Stimulated activated naive B cell treated with anti-CD40 and anti-IgM and Interleukin-4, amounts not matched to agents 10 μg/mL and 1 μg/mL and 100 μg/mL, for 72 hours (primary cell): Measurements from ENCODE around the gene GNL3.
"Not testable (repeated sequence)": the region's sequence is repeated elsewhere in the genome, so short reads cannot be mapped to it uniquely, and the experiment has no call there.

Source experiments
- ATAC-seq, 2 donors: fragments of 150-1000 bp; cut with Tn5 transposase; replicated peaks; 2 replicates each; pipeline ENCODE4 v1.10.0; 2021; ENCODE audit warnings: moderate library complexity in 1 of 2
- DNase-seq: peaks from one replicate; pipeline ENCODE4 v3.0.0; 2021
- H3K27ac Mint-ChIP-seq: one replicate; pipeline ENCODE4 v1.8.0; 2022; ENCODE audit warnings: mild to moderate bottlenecking, mixed read lengths
- H3K27me3 Mint-ChIP-seq, 2 donors: one replicate each; pipeline ENCODE4 v1.8.0; 2022; ENCODE audit warnings: mixed read lengths in 2 of 2
- H3K36me3 Mint-ChIP-seq, 2 donors: one replicate each; pipeline ENCODE4 v1.8.0; 2022; ENCODE audit warnings: mixed read lengths in 2 of 2, mild to moderate bottlenecking in 1 of 2
- H3K4me1 Mint-ChIP-seq, 2 donors: one replicate each; pipeline ENCODE4 v1.8.0; 2022; ENCODE audit warnings: mixed read lengths in 2 of 2, mild to moderate bottlenecking in 1 of 2
- H3K4me3 Mint-ChIP-seq, 2 donors: one replicate each; pipeline ENCODE4 v1.8.0; 2022; ENCODE audit warnings: mild to moderate bottlenecking in 2 of 2, mixed read lengths in 2 of 2, moderate library complexity in 1 of 2
- H3K9me3 Mint-ChIP-seq, 2 donors: one replicate each; pipeline ENCODE4 v1.8.0; 2022; ENCODE audit warnings: mixed read lengths in 2 of 2, mild to moderate bottlenecking in 1 of 2

The GNL3 gene

DNA sequence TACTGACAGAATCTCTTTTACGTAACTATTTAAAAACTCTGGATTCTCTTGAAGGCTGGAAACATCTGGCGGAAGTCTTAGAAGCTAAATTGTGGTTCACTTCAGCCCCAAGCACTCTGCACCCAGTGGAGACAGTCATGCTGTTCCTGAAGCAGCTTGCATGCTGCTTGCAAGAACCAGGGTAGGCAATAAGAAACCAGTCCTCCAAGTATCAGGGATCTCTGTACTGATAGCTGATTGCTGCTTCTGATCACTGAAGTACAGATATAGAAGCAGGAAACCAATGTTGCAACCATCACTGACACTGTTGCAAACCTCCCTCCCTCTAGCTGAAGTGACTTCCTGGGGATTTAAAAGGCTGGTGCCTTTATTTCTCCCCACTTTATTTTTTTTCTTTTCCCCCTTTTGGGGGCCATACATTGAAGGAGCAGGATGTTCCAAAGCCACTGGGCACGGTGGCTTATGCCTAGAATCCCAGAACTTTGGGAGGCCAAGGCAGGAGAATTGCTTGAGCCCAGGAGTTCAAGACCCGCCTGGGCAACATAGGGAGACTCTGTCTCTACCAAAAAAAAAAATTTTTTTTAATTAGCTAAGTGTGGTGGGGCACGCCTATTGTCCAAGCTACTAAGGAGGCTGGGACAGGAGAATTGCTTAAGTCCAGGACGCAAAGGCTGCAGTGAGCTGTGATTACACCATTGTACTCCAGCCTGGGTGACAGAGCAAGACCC, 35.3 kb downstream of the GNL3 start:
- ATAC-seq (peak; percentile 48 to 75), DNase-seq (no peak)
- peaks cover 31 to 46% of the 10 kb centered on the region in 2 donors for H3K36me3 Mint-ChIP-seq
- H3K27ac Mint-ChIP-seq = peak overlapping the region; percentile 3
- H3K9me3 Mint-ChIP-seq = peaks cover 2 to 4% of the 10 kb centered on the region in 2 donors
- peaks cover 12 to 26% of the 10 kb centered on the region in 2 donors for H3K4me1 Mint-ChIP-seq
- no peaks in the 10 kb centered on the region for H3K27me3 Mint-ChIP-seq
- no peak overlapping the region for H3K4me3 Mint-ChIP-seq

GRCh38 chr3:52721730-52722008, 35.8 kb downstream of the GNL3 start:
- Mint-ChIP-seq H3K36me3 (peaks cover 30 to 42% of the 10 kb centered on the region in 2 donors), H3K4me1 (peaks cover 12 to 26% of the 10 kb centered on the region in 2 donors), H3K27me3 (no peaks in the 10 kb centered on the region), H3K4me3 (no peak overlapping the region), H3K9me3 (peaks cover 2 to 4% of the 10 kb centered on the region in 2 donors), H3K27ac (peak overlapping the region; percentile 2)
- peak; percentile 46 to 83 for ATAC-seq
- no peak for DNase-seq

DNA sequence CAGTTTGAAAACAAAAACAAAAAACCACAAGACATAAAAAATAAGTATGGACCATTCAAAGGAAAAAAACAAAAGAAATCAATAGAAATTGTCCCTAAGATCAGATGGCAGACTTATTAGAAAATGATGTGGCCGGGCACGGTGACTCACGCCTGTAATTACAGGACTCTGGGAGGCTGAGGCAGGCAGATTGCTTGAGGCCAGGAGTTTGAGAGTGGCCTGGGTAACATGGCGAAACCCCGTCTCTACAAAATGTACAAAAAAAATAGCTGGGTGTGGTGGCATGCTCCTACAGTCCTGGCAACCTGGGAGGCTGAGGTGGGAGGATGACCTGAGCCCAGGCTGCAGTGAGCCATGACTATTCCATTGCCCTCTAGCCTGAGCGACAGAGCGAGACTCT, 36.7 kb downstream of the GNL3 start:
- no peak overlapping the region for H3K27ac Mint-ChIP-seq
- no peaks in the 10 kb centered on the region for H3K27me3 Mint-ChIP-seq
- no peak for ATAC-seq
- peaks cover 2 to 4% of the 10 kb centered on the region in 2 donors for H3K9me3 Mint-ChIP-seq
- no peak overlapping the region for H3K4me3 Mint-ChIP-seq
- H3K4me1 Mint-ChIP-seq = peaks cover 12 to 26% of the 10 kb centered on the region in 2 donors
- DNase-seq = no peak
- H3K36me3 Mint-ChIP-seq = peaks cover 34 to 42% of the 10 kb centered on the region in 2 donors

DNA sequence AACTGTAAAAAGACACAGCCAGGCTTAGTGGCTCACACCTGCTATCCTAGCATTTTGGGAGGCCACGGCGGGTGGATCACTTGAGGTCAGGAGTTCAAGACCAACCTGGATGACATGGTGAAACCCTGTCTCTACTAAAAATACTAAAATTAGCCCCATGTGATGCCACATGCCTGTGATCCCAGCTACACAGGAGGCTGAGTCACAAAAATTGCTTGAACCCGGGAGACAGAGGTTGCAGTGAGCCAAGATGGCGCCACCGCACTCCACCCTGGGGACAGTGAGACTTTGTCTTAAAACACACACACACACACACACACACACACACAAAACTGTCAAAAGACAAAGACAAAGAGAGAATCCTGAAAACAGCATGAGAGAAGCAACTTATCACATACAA, 38.1 kb downstream of the GNL3 start:
- H3K27me3 Mint-ChIP-seq = no peaks in the 10 kb centered on the region
- no peak for DNase-seq
- peaks cover 12 to 26% of the 10 kb centered on the region in 2 donors for H3K4me1 Mint-ChIP-seq
- peaks cover 4% of the 10 kb centered on the region in 2 donors for H3K9me3 Mint-ChIP-seq
- no peak overlapping the region for H3K27ac Mint-ChIP-seq
- H3K36me3 Mint-ChIP-seq = peaks cover 36 to 48% of the 10 kb centered on the region in 2 donors
- H3K4me3 Mint-ChIP-seq = no peak overlapping the region
- ATAC-seq = no peak

GRCh38 chr3:52724511-52724910, 38.7 kb downstream of the GNL3 start:
- Mint-ChIP-seq H3K36me3 (peaks cover 37 to 48% of the 10 kb centered on the region in 2 donors), H3K4me3 (no peak overlapping the region), H3K27me3 (no peaks in the 10 kb centered on the region), H3K4me1 (peaks cover 12 to 26% of the 10 kb centered on the region in 2 donors), H3K9me3 (peaks cover 4 to 7% of the 10 kb centered on the region in 2 donors), H3K27ac (no peak overlapping the region)
- DNase-seq (no peak), ATAC-seq (no peak)

DNA sequence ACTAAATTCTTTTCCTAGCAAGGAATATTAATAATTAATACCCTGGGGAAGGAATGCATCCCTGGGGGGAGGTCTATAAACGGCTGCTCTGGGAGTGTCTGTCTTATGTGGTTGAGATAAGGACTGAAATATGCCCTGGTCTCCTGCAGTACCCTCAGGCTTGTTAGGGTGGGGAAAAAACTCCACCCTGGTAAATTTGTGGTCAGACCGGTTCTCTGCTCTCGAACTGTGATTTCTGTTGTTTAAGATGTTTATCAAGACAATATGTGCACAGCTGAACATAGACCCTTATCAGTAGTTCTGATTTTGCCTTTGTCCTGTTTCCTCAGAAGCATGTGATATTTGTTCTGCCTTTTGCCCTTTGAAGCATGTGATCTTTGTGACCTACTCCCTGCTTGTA, 42.9 kb downstream of the GNL3 start:
- ATAC-seq, H3K27me3 Mint-ChIP-seq, H3K27ac Mint-ChIP-seq, H3K4me3 Mint-ChIP-seq, DNase-seq: not testable (repeated sequence)
- Mint-ChIP-seq H3K4me1 (peaks cover 8 to 11% of the 10 kb centered on the region in 2 donors), H3K9me3 (peaks cover 13 to 17% of the 10 kb centered on the region in 2 donors), H3K36me3 (peaks cover 60 to 71% of the 10 kb centered on the region in 2 donors)

GRCh38 chr3:52730681-52731080, 44.8 kb downstream of the GNL3 start:
- H3K9me3 Mint-ChIP-seq = peaks cover 13 to 17% of the 10 kb centered on the region in 2 donors
- H3K36me3 Mint-ChIP-seq = peaks cover 66 to 81% of the 10 kb centered on the region in 2 donors
- H3K4me3 Mint-ChIP-seq = no peak overlapping the region
- no peak overlapping the region for H3K27ac Mint-ChIP-seq
- peaks cover 8 to 11% of the 10 kb centered on the region in 2 donors for H3K4me1 Mint-ChIP-seq
- no peaks in the 10 kb centered on the region for H3K27me3 Mint-ChIP-seq
- DNase-seq (no peak), ATAC-seq (no peak)

GRCh38 chr3:52731590-52731989, 45.8 kb downstream of the GNL3 start:
- Mint-ChIP-seq H3K9me3 (peaks cover 13 to 17% of the 10 kb centered on the region in 2 donors), H3K36me3 (peaks cover 62 to 81% of the 10 kb centered on the region in 2 donors), H3K27ac (no peak overlapping the region), H3K4me3 (no peak overlapping the region), H3K27me3 (no peaks in the 10 kb centered on the region), H3K4me1 (peaks cover 8 to 11% of the 10 kb centered on the region in 2 donors)
- DNase-seq (no peak), ATAC-seq (no peak)

- H3K27me3 Mint-ChIP-seq = no peaks in the 10 kb centered on the region
- H3K9me3 Mint-ChIP-seq = peaks cover 13 to 16% of the 10 kb centered on the region in 2 donors
- H3K4me3 Mint-ChIP-seq = no peak overlapping the region
- DNase-seq (no peak), ATAC-seq (no peak)
- peaks cover 9 to 11% of the 10 kb centered on the region in 2 donors for H3K4me1 Mint-ChIP-seq
- H3K27ac Mint-ChIP-seq = no peak overlapping the region
- H3K36me3 Mint-ChIP-seq = peaks cover 61 to 77% of the 10 kb centered on the region in 2 donors
Measured at GRCh38 chr3:52733256-52733891, 47.5 kb downstream of the GNL3 start.

GRCh38 chr3:52739730-52740129, 53.9 kb downstream of the GNL3 start:
- Mint-ChIP-seq H3K36me3 (peaks cover 36 to 51% of the 10 kb centered on the region in 2 donors), H3K9me3 (no peaks in the 10 kb centered on the region), H3K4me1 (peaks cover 0 to 1% of the 10 kb centered on the region in 2 donors), H3K27ac (no peak overlapping the region), H3K4me3 (no peak overlapping the region), H3K27me3 (no peaks in the 10 kb centered on the region)
- no peak for DNase-seq
- no peak for ATAC-seq

DNA sequence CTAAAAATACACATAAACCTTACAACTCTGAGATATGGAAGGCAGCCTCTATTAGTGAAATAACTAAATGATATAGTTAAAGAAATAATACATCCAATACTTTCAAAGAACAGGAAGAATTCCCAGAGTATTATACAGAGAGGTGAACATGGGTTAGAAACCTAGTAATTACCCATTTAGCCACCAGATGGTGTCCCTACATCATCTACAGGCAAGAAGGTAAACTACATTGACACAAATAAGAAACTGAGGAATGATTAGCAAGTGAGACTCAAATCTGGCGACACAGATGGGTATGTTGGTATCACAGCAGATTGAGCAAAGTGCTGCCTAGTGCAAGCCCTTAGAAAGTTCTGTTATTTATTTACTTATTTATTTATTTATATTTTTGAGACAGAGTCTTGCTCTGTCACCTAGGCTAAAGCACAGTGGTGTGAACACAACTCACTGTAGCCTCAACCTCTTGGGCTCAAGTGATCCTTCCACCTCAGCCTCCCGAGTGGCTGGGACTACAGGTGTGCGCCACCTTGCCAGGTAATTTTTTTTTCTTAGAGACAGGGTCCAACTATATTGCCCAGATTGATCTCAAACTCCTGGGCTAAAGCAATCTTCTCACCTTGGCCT, 56.7 kb downstream of the GNL3 start:
- DNase-seq = no peak
- Mint-ChIP-seq H3K9me3 (no peaks in the 10 kb centered on the region), H3K27me3 (no peaks in the 10 kb centered on the region), H3K4me1 (peaks cover 0 to under 1% of the 10 kb centered on the region in 2 donors), H3K4me3 (no peak overlapping the region), H3K36me3 (peaks cover 37 to 49% of the 10 kb centered on the region in 2 donors), H3K27ac (no peak overlapping the region)
- peak in 1 of 2 donors; percentile 43 for ATAC-seq

DNA sequence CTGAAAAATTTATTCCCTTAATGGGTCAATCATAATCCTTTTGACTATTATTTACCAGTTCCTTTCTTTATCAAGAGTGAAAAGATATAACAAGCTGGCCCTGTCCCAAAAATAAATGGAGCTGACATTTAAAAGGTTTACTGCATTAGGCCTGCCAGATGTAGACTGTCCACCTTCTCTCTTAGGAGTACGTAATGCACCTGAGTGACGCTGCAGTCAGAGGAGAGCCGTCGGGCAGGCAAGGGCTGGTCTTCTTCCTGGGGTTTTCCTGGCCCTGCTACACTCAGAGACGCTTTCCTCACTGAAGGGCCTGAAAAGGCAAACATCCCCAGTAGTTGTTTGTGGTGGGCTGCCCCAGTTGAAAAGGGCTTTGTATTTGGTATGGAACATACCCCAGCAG, 57.3 kb downstream of the GNL3 start:
- Mint-ChIP-seq H3K36me3 (peaks cover 38 to 49% of the 10 kb centered on the region in 2 donors), H3K4me1 (no peaks in the 10 kb centered on the region), H3K4me3 (no peak overlapping the region), H3K27ac (no peak overlapping the region), H3K27me3 (no peaks in the 10 kb centered on the region), H3K9me3 (no peaks in the 10 kb centered on the region)
- no peak for ATAC-seq
- no peak for DNase-seq

GRCh38 chr3:52743721-52744120, 57.9 kb downstream of the GNL3 start:
- no peaks in the 10 kb centered on the region for H3K27me3 Mint-ChIP-seq
- ATAC-seq = no peak
- no peaks in the 10 kb centered on the region for H3K4me1 Mint-ChIP-seq
- no peak overlapping the region for H3K27ac Mint-ChIP-seq
- DNase-seq = no peak
- H3K36me3 Mint-ChIP-seq = peaks cover 36 to 49% of the 10 kb centered on the region in 2 donors
- H3K9me3 Mint-ChIP-seq = no peaks in the 10 kb centered on the region
- no peak overlapping the region for H3K4me3 Mint-ChIP-seq
